OCI-LY7 (cell line): ENCODE results near the gene FBXL14. TPM values are rescaled to one million over a fixed set of nuclear protein-coding genes. Genes with fewer than 3 reads are reported as not detected.

Experiments
- BruUV-seq: library from RNA; stranded (reverse); fragments of 400-500 nt; replicated peaks from 2 replicates; lab custom pipeline; 2021; lab: Mats Ljungman, UMichigan
- CTCF ChIA-PET: fragments of 300-600 bp; sonication (Branson Sonifier 250); formaldehyde crosslinking; loops from one replicate; lab custom pipeline; 2022; ENCODE audit warnings: antibody characterized with exemption; ENCODE audit not compliant: unreplicated experiment; lab: Charles Lee
- POLR2A ChIA-PET: fragments of 300-600 bp; sonication (Branson Sonifier 250); formaldehyde crosslinking; loops from one replicate; lab custom pipeline; 2022; ENCODE audit warnings: antibody characterized with exemption; lab: Charles Lee
- DNase-seq: peaks from one replicate; pipeline ENCODE4 v3.0.0-alpha.2; 2015; ENCODE audit warnings: low spot score
- H2AFZ ChIP-seq: fragments of 200-600 bp; sonication (generic), shearing (Covaris generic); 2 replicates; pipeline ENCODE4 v1.6.1; 2014; ENCODE audit warnings: mild to moderate bottlenecking, antibody characterized with exemption, low read length, moderate library complexity
- H3K27ac ChIP-seq: fragments of 200-600 bp; sonication (generic); 2 replicates; pipeline ENCODE4 v1.5.1; 2014; ENCODE audit warnings: mixed run types, low read depth, mild to moderate bottlenecking, moderate library complexity, low read length, inconsistent platforms; ENCODE audit not compliant: poor library complexity, severe bottlenecking
- H3K36me3 ChIP-seq: fragments of 200-600 bp; sonication (generic); 2 replicates; pipeline ENCODE4 v1.6.1; 2014; ENCODE audit warnings: mild to moderate bottlenecking, antibody characterized with exemption, low read length, moderate library complexity, mixed read lengths; ENCODE audit not compliant: insufficient read depth
- H3K4me1 ChIP-seq: fragments of 200-600 bp; sonication (generic); 2 replicates; pipeline ENCODE4 v1.5.1; 2014; ENCODE audit warnings: mild to moderate bottlenecking, low read length; ENCODE audit not compliant: insufficient read depth, poor library complexity, severe bottlenecking
- H3K4me2 ChIP-seq: fragments of 200-600 bp; sonication (generic); 2 replicates; pipeline ENCODE4 v1.6.1; 2014; ENCODE audit warnings: mild to moderate bottlenecking, low read length
- H3K4me3 ChIP-seq: fragments of 200-600 bp; sonication (generic); 2 replicates; pipeline ENCODE4 v1.5.1; 2014; ENCODE audit warnings: mild to moderate bottlenecking, low read depth, low read length; ENCODE audit not compliant: poor library complexity, severe bottlenecking
- H3K79me2 ChIP-seq: fragments of 200-600 bp; sonication (generic); 2 replicates; pipeline ENCODE4 v1.6.1; 2016; ENCODE audit warnings: low read depth, mild to moderate bottlenecking, low read length, moderate library complexity, mixed read lengths; ENCODE audit not compliant: insufficient read depth
- H3K9me2 ChIP-seq: fragments of 200-600 bp; sonication (generic); 2 replicates; pipeline ENCODE4 v1.6.1; 2016; ENCODE audit warnings: mild to moderate bottlenecking, low read length, mixed read lengths; ENCODE audit not compliant: insufficient read depth
- H3K9me3 ChIP-seq: fragments of 200-600 bp; sonication (generic); 2 replicates; pipeline ENCODE4 v1.6.1; 2014; ENCODE audit warnings: mild to moderate bottlenecking, mixed run types, low read length, mixed read lengths
- H4K20me1 ChIP-seq: fragments of 200-600 bp; sonication (generic); 2 replicates; pipeline ENCODE4 v1.6.1; 2014; ENCODE audit warnings: mild to moderate bottlenecking, antibody characterized with exemption, low read length, moderate library complexity, mixed read lengths; ENCODE audit not compliant: insufficient read depth
- CTCF ChIP-seq: fragments of 200-600 bp; sonication (generic); conservative IDR thresholded peaks from 2 replicates; pipeline ENCODE4 v1.5.1; 2014; ENCODE audit warnings: mild to moderate bottlenecking, antibody characterized with exemption, low read length, moderate library complexity, mixed read lengths
- EZH2phosphoT487 ChIP-seq: fragments of 200-600 bp; sonication (generic); IDR thresholded peaks from 2 replicates; pipeline ENCODE4 v1.6.1; 2018; ENCODE audit warnings: low read depth, borderline replicate concordance, mild to moderate bottlenecking, mixed run types, antibody characterized with exemption, low read length, moderate library complexity, mixed read lengths
- intact Hi-C: fragments of 100-400 bp; cut with micrococcal nuclease; formaldehyde crosslinking; loops from one replicate; pipeline ENCODE4 v1.10.0; 2022; ENCODE audit not compliant: unreplicated experiment
- total RNA-seq, 2 experiments: library from RNA; depleted of rRNA in 1 of 2; stranded (reverse); fragments of >200 nt in 1 of 2; shearing (Covaris generic) in 1 of 2; gene quantifications; 2 replicates each; pipeline ENCODE4 v1.2.3, GENCODE V29; 2014 to 2022

Gene FBXL14
- total RNA-seq, 2 experiments from 2014 or later, result 33.4 to 45.5 TPM

GRCh38 chr12:1588575-1588947 is 5.8 kb downstream of the FBXL14 start:
- H3K36me3 ChIP-seq, result peaks cover 66% of the 10 kb centered on the region
- peaks cover 36% of the 10 kb centered on the region for H3K4me1 ChIP-seq
- H3K9me2 ChIP-seq, result no peaks in the 10 kb centered on the region
- TF ChIP-seq CTCF (no peak), EZH2phosphoT487 (no peak)
- no peak overlapping the region for H2AFZ ChIP-seq
- ChIA-PET CTCF (no interaction called here), POLR2A (interaction anchor here (0.7 to 0.8 kb wide), 2 partner anchors 17 to 47 kb away, joined by 3 read pairs; no protein-coding TSS in a partner anchor)
- H4K20me1 ChIP-seq, result peaks cover 40% of the 10 kb centered on the region
- intact Hi-C loops, result loop anchor here (10.0 kb wide), 1 partner anchor 764 kb away; no protein-coding TSS in a partner anchor
- DNase-seq, result no peak
- H3K4me2 ChIP-seq, result peak overlapping the region; percentile 14; the same call in 1 of the 2 replicates
- peaks cover 64% of the 10 kb centered on the region for H3K79me2 ChIP-seq
- H3K27ac ChIP-seq, result no peak overlapping the region
- H3K4me3 ChIP-seq, result no peak overlapping the region
- no TSS peak for BruUV-seq
- H3K9me3 ChIP-seq, result no peaks in the 10 kb centered on the region

- H3K27ac ChIP-seq, result no peak overlapping the region
- peak overlapping the region; percentile 14; the same call in 1 of the 2 replicates for H3K4me2 ChIP-seq
- BruUV-seq, result no TSS peak
- intact Hi-C loops, result loop anchor here (10.0 kb wide), 1 partner anchor 763 kb away; no protein-coding TSS in a partner anchor
- H3K79me2 ChIP-seq, result peaks cover 61% of the 10 kb centered on the region
- H3K4me1 ChIP-seq, result peaks cover 39% of the 10 kb centered on the region
- ChIA-PET POLR2A (interaction anchor here (0.6 to 0.8 kb wide), 2 partner anchors 9 to 46 kb away, joined by 3 to 6 read pairs; no protein-coding TSS in a partner anchor), CTCF (interaction anchor here (1.1 kb wide), 1 partner anchor 14 kb away, joined by 3 read pairs; no protein-coding TSS in a partner anchor)
- H3K9me2 ChIP-seq, result no peaks in the 10 kb centered on the region
- peaks cover 40% of the 10 kb centered on the region for H4K20me1 ChIP-seq
- H3K9me3 ChIP-seq, result no peaks in the 10 kb centered on the region
- peaks cover 64% of the 10 kb centered on the region for H3K36me3 ChIP-seq
- no peak overlapping the region for H3K4me3 ChIP-seq
- no peak overlapping the region for H2AFZ ChIP-seq
- no peak for DNase-seq
- TF ChIP-seq EZH2phosphoT487, result no peak
- TF ChIP-seq CTCF, result no peak
These were observed 6.3 kb downstream of the FBXL14 start for GRCh38 chr12:1587927-1588574.

- no peak overlapping the region for H3K4me3 ChIP-seq
- ChIA-PET CTCF (interaction anchor here (1.0 kb wide), 1 partner anchor 466 kb away, joined by 4 read pairs; no protein-coding TSS in a partner anchor), POLR2A (interaction anchor here (0.6 to 1.3 kb wide), 3 partner anchors 26 to 866 kb away, joined by 3 to 5 read pairs (median 3); no protein-coding TSS in a partner anchor)
- H3K4me2 ChIP-seq, result no peak overlapping the region
- no TSS peak for BruUV-seq
- no peak overlapping the region for H2AFZ ChIP-seq
- H3K79me2 ChIP-seq, result peaks cover 29% of the 10 kb centered on the region
- no peak for TF ChIP-seq EZH2phosphoT487
- TF ChIP-seq CTCF, result no peak
- peaks cover 14% of the 10 kb centered on the region for H4K20me1 ChIP-seq
- H3K9me3 ChIP-seq, result no peaks in the 10 kb centered on the region
- peaks cover 43% of the 10 kb centered on the region for H3K4me1 ChIP-seq
- intact Hi-C loops, result loop anchor here (5.0 to 10.0 kb wide), 2 partner anchors 302 to 760 kb away; no protein-coding TSS in a partner anchor
- peaks cover 32% of the 10 kb centered on the region for H3K36me3 ChIP-seq
- H3K27ac ChIP-seq, result no peak overlapping the region
- DNase-seq, result no peak
- H3K9me2 ChIP-seq, result no peaks in the 10 kb centered on the region
These were observed 10.1 kb downstream of the FBXL14 start for GRCh38 chr12:1584326-1584725.
